ENCODE measurements around the gene ACSM6.

The ACSM6 gene

DNA sequence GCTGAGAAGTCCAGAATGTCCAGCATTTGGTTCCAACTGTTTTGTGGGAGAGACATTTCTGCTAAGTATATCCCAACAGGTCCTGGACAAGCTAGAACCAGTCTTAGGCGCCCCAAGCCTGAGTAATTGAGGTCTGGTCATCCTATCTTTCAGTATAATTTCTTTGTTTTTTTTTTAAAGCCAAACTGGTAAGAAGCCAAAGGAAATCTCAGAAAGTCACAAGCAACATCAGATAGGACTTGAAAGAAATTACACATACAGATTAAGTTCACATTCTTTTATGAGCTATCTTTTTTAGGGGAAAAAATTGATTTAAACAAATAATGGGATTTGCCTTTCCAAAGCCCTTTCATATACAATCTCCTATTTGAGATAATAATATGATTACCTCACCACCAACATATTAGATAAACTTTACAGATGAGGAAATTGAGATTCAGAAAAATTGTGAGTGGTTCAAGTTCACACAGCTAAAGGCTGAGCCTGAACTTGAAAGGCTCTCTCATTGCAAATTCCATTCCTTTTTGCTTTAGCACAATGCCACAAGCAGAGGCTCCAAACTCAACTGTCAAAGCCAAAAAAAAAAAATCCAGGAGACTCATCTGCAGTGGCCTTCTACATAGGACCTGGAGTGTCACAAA, 81.8 kb downstream of the ACSM6 start:
- TF ChIP-seq, protein P1, sequence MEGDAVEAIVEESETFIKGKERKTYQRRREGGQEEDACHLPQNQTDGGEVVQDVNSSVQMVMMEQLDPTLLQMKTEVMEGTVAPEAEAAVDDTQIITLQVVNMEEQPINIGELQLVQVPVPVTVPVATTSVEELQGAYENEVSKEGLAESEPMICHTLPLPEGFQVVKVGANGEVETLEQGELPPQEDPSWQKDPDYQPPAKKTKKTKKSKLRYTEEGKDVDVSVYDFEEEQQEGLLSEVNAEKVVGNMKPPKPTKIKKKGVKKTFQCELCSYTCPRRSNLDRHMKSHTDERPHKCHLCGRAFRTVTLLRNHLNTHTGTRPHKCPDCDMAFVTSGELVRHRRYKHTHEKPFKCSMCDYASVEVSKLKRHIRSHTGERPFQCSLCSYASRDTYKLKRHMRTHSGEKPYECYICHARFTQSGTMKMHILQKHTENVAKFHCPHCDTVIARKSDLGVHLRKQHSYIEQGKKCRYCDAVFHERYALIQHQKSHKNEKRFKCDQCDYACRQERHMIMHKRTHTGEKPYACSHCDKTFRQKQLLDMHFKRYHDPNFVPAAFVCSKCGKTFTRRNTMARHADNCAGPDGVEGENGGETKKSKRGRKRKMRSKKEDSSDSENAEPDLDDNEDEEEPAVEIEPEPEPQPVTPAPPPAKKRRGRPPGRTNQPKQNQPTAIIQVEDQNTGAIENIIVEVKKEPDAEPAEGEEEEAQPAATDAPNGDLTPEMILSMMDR (IDR thresholded peaks at IDR 0.05; ENCODE audit: control insufficient read depth, insufficient read depth, low read depth, low read length, missing control alignments) = no peak
- DNase-seq (ENCODE audit: low read depth) = no peak
- no peak overlapping the region for H3K4me3 ChIP-seq (ENCODE audit: control insufficient read depth, low read depth, low read length)

DNA sequence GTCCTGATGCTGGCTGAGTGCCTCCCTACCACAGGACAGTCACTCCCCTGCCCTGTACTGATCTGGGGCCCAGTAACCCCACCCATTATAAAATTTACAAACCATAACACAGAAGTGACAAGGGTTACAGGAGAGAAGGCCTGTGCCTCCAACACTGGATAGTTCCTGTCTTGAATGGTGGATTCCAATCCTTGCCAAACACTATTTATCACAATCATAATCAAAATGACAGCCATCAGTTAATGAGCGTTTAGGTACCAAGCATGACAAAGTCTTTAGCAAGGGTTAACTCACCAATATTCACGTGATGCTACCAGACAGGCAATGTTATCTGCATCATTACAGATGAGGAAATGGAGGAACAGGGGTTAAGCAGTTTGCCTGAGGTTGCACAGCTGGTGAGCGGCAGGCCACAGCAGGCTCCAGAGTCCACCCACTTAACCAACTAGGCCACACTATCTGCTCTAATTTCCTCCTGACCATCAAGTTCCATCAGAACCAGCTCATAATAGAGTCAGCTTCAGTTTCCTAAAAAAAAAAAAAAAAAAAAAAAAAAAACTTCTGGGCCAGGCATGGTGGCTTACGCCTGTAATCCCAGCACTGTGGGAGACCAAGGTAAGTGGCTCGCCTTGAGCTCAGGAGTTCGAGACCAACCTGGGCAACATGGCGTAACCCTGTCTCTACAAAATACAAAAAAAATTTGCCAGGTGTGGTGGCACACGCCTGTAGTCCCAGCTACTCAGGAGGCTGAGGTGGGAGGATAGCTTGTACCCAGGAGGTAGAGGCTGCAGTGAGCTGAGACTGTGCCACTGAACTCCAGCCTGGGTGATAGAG, 82.5 kb downstream of the ACSM6 start:
- H3K4me3 ChIP-seq (ENCODE audit: control insufficient read depth, low read depth, low read length) = no peak overlapping the region
- no peak for DNase-seq (ENCODE audit: low read depth)
- TF ChIP-seq, protein P1 (IDR thresholded peaks at IDR 0.05; ENCODE audit: control insufficient read depth, insufficient read depth, low read depth, low read length, missing control alignments) = no peak

DNA sequence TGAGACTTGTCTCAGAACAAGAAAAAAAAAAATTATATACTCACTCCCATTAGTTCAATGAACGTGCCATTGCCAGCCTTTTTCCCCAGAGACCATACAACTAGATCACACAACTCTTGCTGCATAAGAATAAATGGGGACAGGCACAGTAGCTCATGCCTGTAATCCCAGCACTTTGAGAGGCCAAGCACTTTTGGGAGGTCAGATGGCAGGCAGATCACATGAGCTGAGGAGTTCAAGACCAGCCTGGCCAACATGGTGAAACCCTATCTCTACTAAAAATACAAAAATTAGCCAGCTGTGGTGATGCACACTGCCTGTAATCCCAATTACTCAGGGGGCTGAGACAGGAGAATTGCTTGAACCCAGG, 83.1 kb downstream of the ACSM6 start:
- DNase-seq (ENCODE audit: low read depth) = no peak
- TF ChIP-seq, protein P1 (IDR thresholded peaks at IDR 0.05; ENCODE audit: control insufficient read depth, insufficient read depth, low read depth, low read length, missing control alignments) = no peak
- no peak overlapping the region for H3K4me3 ChIP-seq (ENCODE audit: control insufficient read depth, low read depth, low read length)

DNA sequence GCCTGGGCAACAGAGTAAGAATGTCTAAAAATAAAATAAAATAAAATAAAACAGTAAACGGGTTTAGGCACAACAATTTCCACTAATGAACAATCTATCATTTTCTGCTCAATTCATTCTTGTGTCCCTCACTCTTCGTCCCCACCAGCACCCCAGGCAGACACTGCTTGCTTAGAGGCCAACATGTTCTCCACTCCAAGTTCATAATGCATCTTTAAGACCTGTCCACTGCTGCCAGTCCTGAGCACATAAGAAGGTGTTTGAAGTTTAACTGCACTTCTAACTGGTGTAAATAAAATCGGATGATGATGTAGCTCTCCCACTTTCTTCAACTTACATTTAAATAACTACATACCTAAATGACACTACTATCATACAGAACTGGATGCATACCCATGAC, 83.6 kb downstream of the ACSM6 start:
- TF ChIP-seq, protein P1 (IDR thresholded peaks at IDR 0.05; ENCODE audit: control insufficient read depth, insufficient read depth, low read depth, low read length, missing control alignments) = no peak
- DNase-seq (ENCODE audit: low read depth) = no peak
- H3K4me3 ChIP-seq (ENCODE audit: control insufficient read depth, low read depth, low read length) = no peak overlapping the region
